Activated CD8-positive, alpha-beta T cell treated with anti-CD3 and anti-CD28 coated beads for 36 hours (primary cell): Measurements from ENCODE around the gene ITGB2. TPM values are rescaled to one million over a fixed set of nuclear protein-coding genes. Genes with fewer than 3 reads are reported as not detected.

ENCODE experiments used
- ATAC-seq: fragments of 200-7000 bp; cut with Tn5 transposase; one replicate; pipeline ENCODE4 v1.10.0; 2021; ENCODE audit warnings: mild to moderate bottlenecking, moderate library complexity
- CTCF ChIA-PET: fragments of 350-600 bp; sonication (Branson Sonifier 250); formaldehyde crosslinking; loops from one replicate; lab custom pipeline; 2021; ENCODE audit warnings: antibody characterized with exemption; lab: Charles Lee
- POLR2A ChIA-PET: fragments of 350-600 bp; sonication (Branson Sonifier 250); formaldehyde crosslinking; loops from one replicate; lab custom pipeline; 2021; ENCODE audit warnings: antibody characterized with exemption; lab: Charles Lee
- DNase-seq: peaks from one replicate; pipeline ENCODE4 v3.0.0-alpha.2; 2020
- H3K27ac Mint-ChIP-seq: one replicate; pipeline ENCODE4 v1.8.0; 2021; ENCODE audit warnings: mild to moderate bottlenecking, mixed read lengths
- H3K27me3 Mint-ChIP-seq: one replicate; pipeline ENCODE4 v1.8.0; 2021; ENCODE audit warnings: mixed read lengths
- H3K36me3 Mint-ChIP-seq: one replicate; pipeline ENCODE4 v1.8.0; 2021; ENCODE audit warnings: low read depth, mixed read lengths
- H3K4me1 Mint-ChIP-seq: one replicate; pipeline ENCODE4 v1.8.0; 2021; ENCODE audit warnings: low read depth, mixed read lengths
- H3K4me3 Mint-ChIP-seq: one replicate; pipeline ENCODE4 v1.8.0; 2021; ENCODE audit warnings: mild to moderate bottlenecking, moderate library complexity, mixed read lengths
- H3K9me3 Mint-ChIP-seq: one replicate; pipeline ENCODE4 v1.8.0; 2021; ENCODE audit warnings: mixed read lengths
- intact Hi-C: fragments of 100-400 bp; cut with micrococcal nuclease; formaldehyde crosslinking; loops from one replicate; pipeline ENCODE4 v1.10.0; 2022
- total RNA-seq, 2 experiments: library from RNA; stranded (reverse); gene quantifications; one replicate each; pipeline ENCODE4 v1.2.3, GENCODE V29; 2021
- TF ChIP-seq, protein P1 (sequence below): fragments of 200-600 bp; IDR thresholded peaks from one replicate; pipeline ENCODE4 v1.8.0; 2022; ENCODE audit warnings: antibody characterized with exemption, mild to moderate bottlenecking

Gene ITGB2
- total RNA-seq, 2 experiments from 2014 or later, result 340 to 343 TPM

DNA sequence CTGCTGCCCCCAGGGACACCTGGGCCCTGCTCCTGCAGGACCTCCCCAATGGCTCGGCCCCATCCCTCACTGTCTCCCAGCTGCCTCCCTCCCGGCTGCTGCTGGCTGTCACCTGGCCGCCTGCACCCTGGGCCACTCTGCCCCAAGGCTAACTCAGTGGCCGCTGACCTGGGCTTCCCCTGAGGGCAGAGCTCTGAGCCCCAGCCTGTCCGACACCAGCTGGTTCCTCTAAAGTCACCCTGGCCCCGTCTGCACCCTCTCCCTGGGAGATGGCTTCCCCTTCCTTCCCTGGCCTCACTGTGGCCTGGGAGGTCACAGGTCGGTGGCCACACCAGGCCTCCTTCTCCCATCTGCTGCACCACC is 15.0 kb downstream of the ITGB2 start:
- peaks cover 37% of the 10 kb centered on the region for H3K4me1 Mint-ChIP-seq
- no peaks in the 10 kb centered on the region for H3K27me3 Mint-ChIP-seq
- peaks cover 71% of the 10 kb centered on the region for H3K36me3 Mint-ChIP-seq
- DNase-seq (no peak), ATAC-seq (no peak)
- ChIA-PET CTCF (interaction anchor here (1.0 kb wide), 2 partner anchors 26 to 27 kb away, joined by 3 to 5 read pairs; no protein-coding TSS in a partner anchor), POLR2A (interaction anchor here (1.3 to 3.2 kb wide), 3 partner anchors 9 to 16 kb away, joined by 4 to 18 read pairs (median 4); no protein-coding TSS in a partner anchor)
- H3K9me3 Mint-ChIP-seq, result no peaks in the 10 kb centered on the region
- no peak overlapping the region for H3K4me3 Mint-ChIP-seq
- peak overlapping the region; percentile 57 for H3K27ac Mint-ChIP-seq
- intact Hi-C loops, result no loop called here
- TF ChIP-seq, protein P1, sequence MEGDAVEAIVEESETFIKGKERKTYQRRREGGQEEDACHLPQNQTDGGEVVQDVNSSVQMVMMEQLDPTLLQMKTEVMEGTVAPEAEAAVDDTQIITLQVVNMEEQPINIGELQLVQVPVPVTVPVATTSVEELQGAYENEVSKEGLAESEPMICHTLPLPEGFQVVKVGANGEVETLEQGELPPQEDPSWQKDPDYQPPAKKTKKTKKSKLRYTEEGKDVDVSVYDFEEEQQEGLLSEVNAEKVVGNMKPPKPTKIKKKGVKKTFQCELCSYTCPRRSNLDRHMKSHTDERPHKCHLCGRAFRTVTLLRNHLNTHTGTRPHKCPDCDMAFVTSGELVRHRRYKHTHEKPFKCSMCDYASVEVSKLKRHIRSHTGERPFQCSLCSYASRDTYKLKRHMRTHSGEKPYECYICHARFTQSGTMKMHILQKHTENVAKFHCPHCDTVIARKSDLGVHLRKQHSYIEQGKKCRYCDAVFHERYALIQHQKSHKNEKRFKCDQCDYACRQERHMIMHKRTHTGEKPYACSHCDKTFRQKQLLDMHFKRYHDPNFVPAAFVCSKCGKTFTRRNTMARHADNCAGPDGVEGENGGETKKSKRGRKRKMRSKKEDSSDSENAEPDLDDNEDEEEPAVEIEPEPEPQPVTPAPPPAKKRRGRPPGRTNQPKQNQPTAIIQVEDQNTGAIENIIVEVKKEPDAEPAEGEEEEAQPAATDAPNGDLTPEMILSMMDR, result no peak

DNA sequence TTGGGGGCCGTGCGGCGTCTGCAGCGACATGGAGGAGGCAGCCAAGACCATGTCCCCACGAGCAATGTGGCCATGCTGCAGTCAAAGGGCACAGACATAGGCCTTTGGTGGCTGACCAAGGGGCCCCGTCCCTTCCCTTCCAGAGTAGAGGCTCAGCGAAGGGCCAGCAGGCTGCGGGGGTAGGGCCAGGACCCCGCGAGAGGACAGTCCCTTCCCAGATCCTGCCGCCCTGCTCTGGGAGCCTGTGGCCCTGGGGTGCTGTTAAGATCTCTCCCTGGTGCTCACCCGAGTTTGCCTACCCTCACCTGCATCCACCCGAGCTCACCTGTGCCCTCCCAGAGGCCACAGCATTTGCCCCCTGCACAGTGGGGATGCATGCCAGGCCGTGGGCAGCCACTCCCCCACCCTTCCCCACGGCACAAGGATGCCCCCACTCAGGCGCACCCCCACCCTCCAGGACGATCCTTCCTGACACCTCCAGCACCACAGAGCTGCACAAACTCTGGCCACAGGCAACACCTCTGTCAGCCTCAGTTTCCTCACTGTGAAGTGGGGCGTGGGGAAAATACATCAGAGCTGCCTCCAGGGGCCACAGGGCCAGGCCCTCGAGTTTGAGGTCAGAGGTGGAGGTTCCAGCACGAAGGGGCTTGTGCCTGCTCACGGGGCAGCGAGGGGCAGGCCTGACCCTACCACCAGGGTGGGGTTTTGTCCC is 15.5 kb downstream of the ITGB2 start:
- H3K9me3 Mint-ChIP-seq, result no peaks in the 10 kb centered on the region
- no peaks in the 10 kb centered on the region for H3K27me3 Mint-ChIP-seq
- POLR2A ChIA-PET, result interaction anchor here (1.3 to 3.2 kb wide), 3 partner anchors 8 to 15 kb away, joined by 4 to 18 read pairs (median 4); no protein-coding TSS in a partner anchor
- TF ChIP-seq, protein P1, result no peak
- intact Hi-C loops, result no loop called here
- H3K4me3 Mint-ChIP-seq, result no peak overlapping the region
- H3K4me1 Mint-ChIP-seq, result peaks cover 33% of the 10 kb centered on the region
- peaks cover 71% of the 10 kb centered on the region for H3K36me3 Mint-ChIP-seq
- ATAC-seq (peak; percentile 8), DNase-seq (no peak)
- H3K27ac Mint-ChIP-seq, result no peak overlapping the region
- CTCF ChIA-PET, result interaction anchor here (1.0 kb wide), 1 partner anchor 28 kb away, joined by 3 read pairs; no protein-coding TSS in a partner anchor

DNA sequence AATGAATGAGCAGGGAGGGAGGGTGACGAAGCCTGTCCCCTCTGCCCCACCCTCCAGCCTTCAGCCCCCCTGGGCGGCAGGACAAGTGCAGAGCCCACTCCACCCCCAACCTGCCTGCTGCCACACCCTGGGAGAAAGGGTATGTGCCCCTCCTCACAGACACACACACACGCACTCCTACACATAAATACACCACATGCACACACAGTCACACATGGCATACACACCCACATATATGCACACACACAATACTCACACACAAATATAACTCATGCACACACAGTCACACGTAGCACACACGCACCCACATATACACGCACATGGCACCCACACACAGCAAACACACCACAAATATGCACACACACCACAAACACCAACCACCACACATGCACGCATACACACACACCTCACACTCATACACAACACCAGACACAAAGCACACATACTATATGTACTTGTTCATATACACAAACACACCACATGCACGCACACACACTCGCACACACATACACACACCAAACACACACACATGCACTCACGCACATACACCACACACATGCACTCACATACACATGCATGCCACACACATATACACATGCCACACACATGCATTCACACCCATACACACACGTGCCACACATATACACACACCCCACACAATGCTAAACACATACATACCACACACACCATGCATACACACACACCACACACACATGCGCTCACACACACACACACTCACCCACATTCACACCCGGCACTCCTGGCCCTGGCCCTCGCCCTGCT is 16.4 kb downstream of the ITGB2 start:
- POLR2A ChIA-PET, result interaction anchor here (1.3 kb wide), 2 partner anchors 10 to 23 kb away, joined by 4 read pairs; no protein-coding TSS in a partner anchor
- peak overlapping the region; percentile 39 for H3K27ac Mint-ChIP-seq
- intact Hi-C loops, result no loop called here
- H3K36me3 Mint-ChIP-seq, result peaks cover 65% of the 10 kb centered on the region
- no peaks in the 10 kb centered on the region for H3K27me3 Mint-ChIP-seq
- no peak for DNase-seq
- H3K4me3 Mint-ChIP-seq, result no peak overlapping the region
- H3K9me3 Mint-ChIP-seq, result no peaks in the 10 kb centered on the region
- CTCF ChIA-PET, result no interaction called here
- ATAC-seq, result peak; percentile 14
- TF ChIP-seq, protein P1, result no peak
- peaks cover 26% of the 10 kb centered on the region for H3K4me1 Mint-ChIP-seq

DNA sequence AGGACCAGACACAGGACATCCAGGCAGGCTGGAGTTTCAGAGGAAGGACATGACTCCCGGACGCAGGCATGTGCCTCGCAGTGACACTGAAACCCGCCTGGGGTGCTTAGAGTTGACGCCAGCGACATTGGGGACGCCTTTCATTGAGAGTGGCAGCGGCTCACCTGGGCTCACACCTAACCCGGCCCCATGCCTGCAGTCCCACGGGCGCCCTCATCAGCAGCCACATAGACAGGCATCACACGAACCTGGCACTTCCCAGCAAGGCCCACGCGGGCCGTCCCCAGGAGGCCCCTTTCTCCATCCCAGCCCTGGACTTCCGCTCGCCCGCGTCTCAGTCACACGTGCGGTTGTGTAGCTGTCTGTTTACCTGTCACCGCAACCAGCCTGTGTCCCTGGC is 17.0 kb downstream of the ITGB2 start:
- ATAC-seq, result no peak
- POLR2A ChIA-PET, result interaction anchor here (1.3 kb wide), 1 partner anchor 24 kb away, joined by 4 read pairs; no protein-coding TSS in a partner anchor
- H3K4me1 Mint-ChIP-seq, result peaks cover 19% of the 10 kb centered on the region

More for the DNA sequence above, 17.0 kb downstream of the ITGB2 start:
- TF ChIP-seq, protein P1, result no peak
- CTCF ChIA-PET, result no interaction called here
- intact Hi-C loops, result no loop called here
- Mint-ChIP-seq H3K4me3 (no peak overlapping the region), H3K27ac (no peak overlapping the region), H3K9me3 (no peaks in the 10 kb centered on the region), H3K36me3 (peaks cover 59% of the 10 kb centered on the region), H3K27me3 (no peaks in the 10 kb centered on the region)
- no peak for DNase-seq
